Right renal pelvis (tissue), 4 donors: ENCODE results near the gene OCIAD2. TPM values are rescaled to one million over a fixed set of nuclear protein-coding genes. Genes with fewer than 3 reads are reported as not detected.
"Not testable (repeated sequence)": the region's sequence is repeated elsewhere in the genome, so short reads cannot be mapped to it uniquely, and the experiment has no call there.

Source experiments
- DNase-seq, 4 donors: peaks; one replicate each; pipeline ENCODE4 v3.0.0-alpha.2; 2013; ENCODE audit warnings: low read depth in 4 of 4, low spot score in 3 of 4, missing footprints in 1 of 4
- polyA plus RNA-seq, 4 donors: library from polyadenylated mRNA; unstranded; fragments of 120-200 nt; gene quantifications; one replicate each; pipeline ENCODE4 v1.2.1, GENCODE V29; 2013; ENCODE audit not compliant: insufficient read length in 4 of 4

Gene OCIAD2
- polyA plus RNA-seq, 4 donors: 195 to 226 (median 215) TPM

- no peak for DNase-seq
Measured at GRCh38 chr4:48907706-48908477, 1.3 kb upstream of the OCIAD2 start.

GRCh38 chr4:48905363-48906015 lies 1.1 kb downstream of the OCIAD2 start:
- DNase-seq: peak in 1 of 4 donors; percentile 0

DNA sequence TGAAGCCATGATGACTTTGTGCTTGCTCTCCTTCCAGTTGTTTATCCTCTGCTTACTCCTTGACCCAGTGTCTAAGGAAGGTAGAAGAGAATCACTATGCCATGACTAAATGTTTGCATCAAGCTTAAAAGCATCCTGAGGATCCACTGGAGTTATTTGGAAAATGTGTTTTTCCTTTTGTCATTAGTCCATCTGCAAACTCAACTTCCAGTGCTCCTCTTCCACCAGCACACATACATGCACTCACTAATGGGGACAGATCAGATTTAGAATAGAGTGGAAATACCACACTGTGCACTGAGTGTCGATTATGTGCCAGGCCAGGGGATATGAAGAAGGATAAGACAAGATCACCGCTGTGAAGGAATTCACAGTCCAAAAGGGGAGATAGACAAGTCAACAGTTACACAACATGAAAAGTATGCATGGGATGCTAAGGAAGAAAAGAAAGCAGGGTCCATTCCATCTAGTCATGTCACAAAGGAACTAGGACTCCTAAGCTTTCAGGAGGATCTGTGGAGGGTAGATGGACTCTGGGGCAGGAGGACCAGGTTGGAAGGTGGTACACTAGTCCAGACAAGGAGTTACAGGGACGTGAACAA lies 1.9 kb downstream of the OCIAD2 start:
- DNase-seq: no peak

DNA sequence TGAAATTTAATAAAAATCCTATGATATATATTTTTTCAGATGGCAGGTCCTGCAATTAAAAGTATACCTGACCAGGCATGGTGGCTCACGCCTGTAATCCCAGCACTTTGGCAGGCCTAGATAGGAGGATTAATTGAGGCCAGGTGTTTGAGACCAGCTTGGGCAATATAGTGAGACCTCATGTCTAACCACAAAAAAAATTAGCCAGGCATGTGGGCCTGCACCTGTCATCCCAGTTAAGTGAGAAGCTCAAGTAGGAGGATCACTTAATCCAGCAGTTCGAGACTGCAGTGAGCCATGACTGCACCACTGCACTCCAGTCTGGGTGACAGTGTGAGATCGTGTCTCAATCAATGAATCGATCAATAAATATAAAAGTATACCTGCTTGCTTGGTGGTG lies 2.5 kb downstream of the OCIAD2 start:
- no peak for DNase-seq

DNA sequence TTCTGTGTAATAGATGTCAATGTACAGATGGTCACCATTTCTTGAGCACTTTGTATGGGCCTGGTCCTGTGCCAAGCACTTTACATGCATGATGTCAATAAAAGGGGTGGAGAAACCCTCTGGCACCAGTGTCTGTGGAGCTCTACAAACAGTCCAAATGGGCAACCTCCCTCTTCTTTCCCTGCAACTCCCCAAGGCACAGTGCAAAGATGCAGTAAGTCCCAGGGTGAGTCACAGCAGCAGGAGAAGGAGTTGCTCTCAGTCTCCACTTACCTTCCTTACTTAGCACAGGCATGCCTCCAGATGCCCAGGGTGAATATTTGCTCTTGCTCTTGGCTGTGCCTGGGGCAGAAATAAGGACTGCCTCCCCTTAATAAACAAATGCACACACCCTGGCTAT lies 4.3 kb downstream of the OCIAD2 start:
- no peak for DNase-seq

DNA sequence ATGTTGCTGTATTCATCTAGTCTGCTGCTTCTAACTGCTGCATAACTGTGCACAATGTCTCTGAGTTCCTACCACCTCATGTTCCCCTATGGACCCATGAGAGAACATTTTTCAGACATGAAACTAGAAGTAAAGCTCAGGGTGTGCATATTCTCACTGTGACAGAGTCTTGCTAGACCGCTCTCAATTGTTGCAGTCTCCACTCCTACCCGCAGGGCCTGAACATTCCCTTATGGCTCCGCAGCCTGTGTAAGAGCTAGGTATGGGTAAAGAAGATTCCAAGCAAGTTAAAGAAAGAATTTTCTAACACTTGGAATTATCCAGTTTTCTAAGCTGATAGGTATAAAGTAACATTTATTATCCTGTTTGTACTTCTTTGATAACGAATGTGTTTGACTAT lies 5.4 kb downstream of the OCIAD2 start:
- DNase-seq: no peak

DNA sequence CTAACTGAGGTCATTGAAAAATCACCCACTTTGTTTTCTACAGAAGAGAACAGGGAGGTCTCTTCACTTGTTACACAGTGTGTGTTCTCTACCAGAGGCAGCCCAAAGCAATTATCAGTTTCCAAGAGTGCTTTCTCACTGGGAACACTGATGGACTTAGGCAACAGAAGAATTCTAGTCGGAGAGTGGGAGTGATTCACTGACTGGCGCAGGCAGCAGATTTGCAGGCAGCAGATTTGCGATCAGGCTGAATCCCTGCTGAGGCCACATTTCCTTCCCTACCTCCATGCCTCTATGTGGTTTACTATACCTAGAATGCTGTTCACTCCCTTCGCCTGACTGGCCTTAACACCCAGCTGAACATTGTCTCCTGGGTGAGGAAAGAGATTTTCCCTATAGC lies 6.6 kb downstream of the OCIAD2 start:
- no peak for DNase-seq

GRCh38 chr4:48899432-48899749 lies 7.2 kb downstream of the OCIAD2 start:
- DNase-seq: no peak

GRCh38 chr4:48898733-48899431 lies 7.7 kb downstream of the OCIAD2 start:
- DNase-seq: no peak

DNA sequence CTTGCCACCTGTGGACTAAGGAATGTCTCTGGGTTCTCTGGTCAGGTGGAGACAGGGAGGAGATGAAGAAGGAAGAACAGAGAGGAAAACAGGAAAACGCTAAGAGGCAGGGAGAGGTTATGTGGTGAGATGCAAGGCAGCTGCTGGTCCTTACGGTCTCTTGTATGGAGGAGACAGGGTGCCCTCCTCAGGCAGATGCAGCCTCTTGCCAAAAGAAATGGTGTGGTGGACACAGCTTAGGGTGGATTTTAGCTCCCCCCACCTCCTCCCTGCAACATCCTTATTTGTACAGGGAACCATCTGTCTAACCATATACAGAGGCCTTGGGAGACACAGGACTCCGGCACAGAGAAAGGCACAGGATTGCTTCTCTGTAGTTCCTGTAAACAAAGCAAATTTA lies 9.7 kb downstream of the OCIAD2 start:
- DNase-seq: no peak

GRCh38 chr4:48891028-48891619 lies 15.4 kb downstream of the OCIAD2 start:
- no peak for DNase-seq

GRCh38 chr4:48889750-48890149 lies 16.8 kb downstream of the OCIAD2 start:
- DNase-seq: not testable (repeated sequence)

GRCh38 chr4:48881646-48882045 lies 24.9 kb downstream of the OCIAD2 start:
- not testable (repeated sequence) for DNase-seq

DNA sequence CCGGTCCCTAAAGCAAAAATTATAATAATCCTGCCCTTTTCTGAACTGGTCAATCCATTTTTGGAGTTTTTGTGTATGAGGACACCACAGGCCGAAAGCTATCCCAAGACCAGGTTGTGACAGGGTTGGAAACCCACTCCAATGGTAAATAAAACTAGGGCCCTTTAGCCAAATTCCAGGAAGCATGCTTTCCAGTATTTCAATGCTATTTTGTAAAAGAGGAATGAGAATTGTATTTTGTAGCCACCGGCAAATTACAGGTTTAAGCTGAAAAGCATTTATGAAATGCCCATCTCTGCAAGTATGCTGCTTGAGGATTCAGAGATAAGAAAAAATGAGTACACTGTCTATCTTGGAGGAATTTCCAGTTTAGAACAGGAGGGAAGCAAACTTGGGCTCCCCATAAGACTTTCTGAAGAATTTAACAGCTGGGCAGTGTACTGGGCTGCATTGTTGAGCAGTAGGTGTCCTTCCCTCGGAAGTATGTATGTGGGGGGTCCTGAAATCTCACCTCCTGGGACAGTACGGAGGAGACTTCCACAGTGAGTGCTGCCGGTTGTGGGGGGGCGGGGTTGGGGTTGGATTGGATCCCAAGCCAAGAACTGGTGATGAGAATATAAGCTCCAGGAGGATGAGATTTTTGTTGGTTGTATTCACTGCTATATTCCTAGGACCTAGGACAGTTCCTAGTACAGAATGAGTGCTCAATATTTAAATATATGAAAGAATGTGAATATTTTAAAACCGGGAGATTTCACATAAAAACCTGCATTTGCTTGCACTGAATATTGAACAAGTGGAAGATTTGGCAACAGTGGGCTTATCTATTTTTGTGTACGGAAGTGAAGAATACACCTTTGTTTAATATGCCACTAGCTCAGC lies 26.8 kb downstream of the OCIAD2 start:
- DNase-seq: no peak

GRCh38 chr4:48877827-48878535 lies 28.6 kb downstream of the OCIAD2 start:
- no peak for DNase-seq

GRCh38 chr4:48864696-48865095 lies 41.9 kb downstream of the OCIAD2 start:
- DNase-seq: not testable (repeated sequence)

DNA sequence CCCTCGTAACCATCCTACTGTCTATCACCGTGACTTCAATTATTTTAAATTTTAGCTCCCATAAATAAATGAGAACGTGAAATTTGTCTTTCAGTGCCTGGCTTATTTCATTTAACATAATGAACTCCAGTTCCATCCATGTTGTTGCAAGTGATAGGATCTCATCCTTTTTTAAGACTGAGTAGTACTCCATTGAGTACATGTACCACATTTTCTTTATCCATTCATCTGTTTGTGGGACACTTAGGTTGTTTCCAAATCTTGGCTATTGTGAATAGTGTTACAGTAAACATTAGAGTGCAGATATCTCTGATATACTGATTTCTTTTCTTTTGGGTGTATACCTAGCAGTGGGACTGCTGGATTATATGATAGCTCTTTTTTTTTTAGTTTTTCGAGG lies 42.8 kb downstream of the OCIAD2 start:
- DNase-seq: no peak

DNA sequence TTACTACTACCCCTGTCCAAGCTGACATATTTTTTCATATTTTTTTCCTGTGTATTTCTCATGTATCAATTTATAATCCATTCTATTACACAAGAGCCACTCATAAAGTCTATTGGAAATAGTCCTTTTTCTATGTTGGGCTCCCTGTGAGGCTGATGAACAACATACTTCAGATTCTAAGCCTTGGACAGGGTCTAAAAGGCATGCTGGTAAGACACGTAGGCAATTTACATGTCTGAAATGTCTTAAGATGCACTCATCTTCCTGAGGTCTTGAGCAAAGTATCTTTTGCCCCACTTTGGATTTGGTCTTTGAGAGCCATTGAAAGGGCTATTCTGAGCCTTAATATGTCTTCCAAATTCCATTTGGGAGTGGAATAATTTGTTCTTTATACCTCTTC lies 43.9 kb downstream of the OCIAD2 start:
- DNase-seq: no peak

DNA sequence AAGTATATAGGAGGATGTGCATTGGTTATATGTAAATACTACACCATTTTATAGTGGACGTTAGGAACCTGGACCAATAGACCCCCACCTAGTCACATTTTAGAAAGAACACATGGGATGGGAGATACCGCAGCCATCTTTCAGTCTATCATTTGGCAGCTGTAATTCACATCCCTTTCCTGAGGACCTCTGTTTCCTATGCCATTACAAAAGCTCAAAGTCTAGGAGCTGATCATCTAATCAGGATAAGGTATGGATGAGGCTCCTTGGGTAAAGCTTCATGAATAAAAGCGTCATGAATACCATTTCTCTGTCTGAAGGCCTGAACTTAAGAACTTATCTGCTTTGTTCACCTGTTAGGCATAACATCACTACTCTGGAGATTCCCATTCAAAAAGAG lies 44.5 kb downstream of the OCIAD2 start:
- DNase-seq: no peak
